ENCODE data around the gene PPDPF. TPM values are rescaled to one million over a fixed set of nuclear protein-coding genes. Genes with fewer than 3 reads are reported as not detected.
"Not testable (repeated sequence)": the region's sequence is repeated elsewhere in the genome, so short reads cannot be mapped to it uniquely, and the experiment has no call there.

PPDPF gene
- total RNA-seq, 2 experiments from 2014 or later: 163 to 166 TPM

DNA sequence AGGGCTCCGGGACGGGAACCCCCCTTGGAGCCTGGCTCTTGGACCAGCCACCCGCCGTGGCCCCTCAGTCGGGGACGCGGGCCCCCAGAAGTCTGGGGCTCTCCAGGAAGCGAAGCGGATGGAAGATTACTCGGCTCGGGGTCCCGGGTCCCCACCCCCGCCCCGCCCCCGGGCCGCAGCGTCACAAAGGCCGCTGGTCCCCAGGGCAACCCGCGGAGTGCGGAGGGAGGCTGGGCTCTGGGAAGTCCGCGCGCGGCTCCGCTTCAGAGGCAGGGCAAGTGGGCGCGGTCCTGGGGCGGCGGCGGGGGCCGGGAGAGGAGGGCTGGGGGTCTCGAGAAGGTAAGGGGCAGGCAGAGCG, 33.3 kb downstream of the PPDPF start, which contains the start of gene FNDC11:
Gene FNDC11 (plus strand): TSS at position 227 of the 358 bp plus-strand sequence. CDS start 1,505 bp downstream, outside the sequence.
- ChIA-PET CTCF (interaction anchor here (0.8 to 2.0 kb wide), 2 partner anchors 10 to 16 kb away, joined by 3 to 10 read pairs; partner anchors contain the start of gene PTK6), POLR2A (interaction anchor here (0.6 kb wide), 1 partner anchor 74 kb away, joined by 3 read pairs; no protein-coding TSS in a partner anchor)

DNA sequence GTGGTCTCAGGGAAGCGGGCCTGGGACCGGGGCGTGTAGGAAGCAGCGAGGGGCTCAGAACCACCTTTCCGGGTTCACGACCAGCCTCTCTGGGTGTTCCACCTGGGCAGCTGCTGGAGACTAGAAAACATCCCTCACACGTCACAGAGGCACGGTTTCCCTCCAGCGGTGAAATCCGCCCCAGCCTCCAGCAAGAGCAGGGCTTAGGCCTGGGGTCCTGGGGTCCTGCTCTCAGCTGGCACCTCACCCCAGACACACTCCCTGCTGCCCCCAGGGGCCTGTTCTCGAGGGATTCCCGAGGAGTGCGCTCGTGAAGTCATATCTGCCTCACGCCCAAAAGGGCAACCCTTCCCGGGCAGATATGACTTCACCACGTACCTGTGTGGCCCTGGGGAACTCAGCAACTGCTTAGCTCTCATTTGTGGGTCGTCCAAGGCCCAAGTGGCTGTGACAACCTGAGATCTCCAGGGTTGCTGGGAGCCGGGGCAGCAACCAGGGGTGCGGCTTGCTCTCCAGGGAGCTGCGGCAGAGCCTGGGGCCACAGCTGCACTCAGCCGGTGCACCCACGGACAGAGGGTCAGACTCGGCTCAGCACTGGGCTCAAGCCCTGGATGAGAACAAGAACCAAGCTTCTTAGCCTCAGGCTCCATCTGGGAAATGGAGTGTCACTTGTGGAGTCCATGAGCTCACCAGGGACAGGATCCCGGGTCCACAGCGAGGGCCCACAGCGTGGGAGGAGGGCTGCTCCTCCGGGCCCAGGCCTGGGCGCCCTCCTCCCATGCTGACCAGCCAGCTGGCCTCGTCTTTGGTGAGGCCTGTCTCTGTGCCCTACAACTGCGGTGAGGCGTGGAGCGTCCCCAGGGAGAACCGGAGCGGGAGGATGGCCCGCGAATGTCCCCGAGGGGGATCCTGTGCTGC, 34.1 kb downstream of the PPDPF start:
- POLR2A ChIA-PET: interaction anchor here (0.6 kb wide), 1 partner anchor 74 kb away, joined by 3 read pairs; no protein-coding TSS in a partner anchor
- CTCF ChIA-PET: interaction anchor here (0.7 to 2.0 kb wide), 4 partner anchors 10 to 50 kb away, joined by 3 to 10 read pairs (median 4); partner anchors contain the start of gene PTK6

DNA sequence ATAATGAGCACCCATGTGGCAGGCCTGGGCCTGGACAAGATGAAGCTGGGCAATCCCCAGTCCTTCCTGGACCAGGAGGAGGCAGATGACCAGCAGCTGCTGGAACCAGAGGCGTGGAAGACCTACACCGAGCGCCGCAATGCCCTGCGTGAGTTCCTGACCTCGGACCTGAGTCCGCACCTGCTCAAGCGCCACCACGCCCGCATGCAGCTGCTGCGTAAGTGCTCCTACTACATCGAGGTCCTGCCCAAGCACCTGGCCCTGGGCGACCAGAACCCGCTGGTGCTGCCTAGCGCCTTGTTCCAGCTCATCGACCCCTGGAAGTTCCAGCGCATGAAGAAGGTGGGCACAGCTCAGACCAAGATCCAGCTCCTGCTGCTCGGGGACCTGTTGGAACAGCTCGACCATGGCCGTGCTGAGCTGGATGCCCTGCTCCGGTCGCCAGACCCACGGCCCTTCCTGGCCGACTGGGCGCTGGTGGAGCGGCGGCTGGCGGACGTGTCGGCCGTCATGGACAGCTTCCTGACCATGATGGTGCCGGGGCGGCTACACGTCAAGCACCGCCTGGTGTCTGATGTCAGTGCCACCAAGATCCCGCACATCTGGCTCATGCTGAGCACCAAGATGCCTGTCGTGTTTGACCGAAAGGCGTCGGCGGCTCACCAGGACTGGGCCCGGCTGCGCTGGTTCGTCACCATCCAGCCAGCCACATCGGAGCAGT, 35.3 kb downstream of the PPDPF start:
- POLR2A ChIA-PET: interaction anchor here (0.9 kb wide), 1 partner anchor 35 kb away, joined by 4 read pairs; the partner anchor contains the start of gene PPDPF
- CTCF ChIA-PET: interaction anchor here (0.9 to 2.0 kb wide), 3 partner anchors 13 to 18 kb away, joined by 3 to 10 read pairs (median 4); partner anchors contain the start of gene PTK6

GRCh38 chr20:63556873-63557478, 36.4 kb downstream of the PPDPF start:
- ChIA-PET CTCF (interaction anchor here (1.5 kb wide), 1 partner anchor 12 kb away, joined by 4 read pairs; no protein-coding TSS in a partner anchor), POLR2A (no interaction called here)

DNA sequence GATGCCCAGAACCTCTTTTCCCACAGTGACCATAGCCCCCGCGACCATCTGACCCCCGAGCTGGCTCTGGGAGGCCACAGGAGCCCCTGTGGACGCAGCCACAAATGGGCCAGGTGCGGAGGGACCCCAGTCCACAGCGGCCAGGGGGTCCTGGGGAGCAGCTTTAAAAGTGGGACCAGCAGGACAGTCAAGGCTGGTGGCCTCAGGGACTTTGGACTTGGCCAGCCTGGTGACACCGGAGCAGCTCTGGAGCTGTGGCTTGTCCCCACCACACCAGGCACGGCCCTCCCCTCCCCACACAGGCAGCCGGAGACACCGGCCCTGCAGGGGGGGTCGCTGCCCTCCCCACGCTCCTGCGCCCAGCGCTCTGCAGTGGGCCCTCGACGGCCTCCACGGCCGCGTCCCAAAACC, 36.9 kb downstream of the PPDPF start:
- POLR2A ChIA-PET: no interaction called here
- CTCF ChIA-PET: interaction anchor here (1.5 kb wide), 1 partner anchor 11 kb away, joined by 4 read pairs; no protein-coding TSS in a partner anchor

GRCh38 chr20:63558804-63559484, 38.4 kb downstream of the PPDPF start:
- ChIA-PET POLR2A (no interaction called here), CTCF (no interaction called here)

GRCh38 chr20:63559485-63560332, 39.1 kb downstream of the PPDPF start:
- POLR2A ChIA-PET, CTCF ChIA-PET: not testable (repeated sequence)

DNA sequence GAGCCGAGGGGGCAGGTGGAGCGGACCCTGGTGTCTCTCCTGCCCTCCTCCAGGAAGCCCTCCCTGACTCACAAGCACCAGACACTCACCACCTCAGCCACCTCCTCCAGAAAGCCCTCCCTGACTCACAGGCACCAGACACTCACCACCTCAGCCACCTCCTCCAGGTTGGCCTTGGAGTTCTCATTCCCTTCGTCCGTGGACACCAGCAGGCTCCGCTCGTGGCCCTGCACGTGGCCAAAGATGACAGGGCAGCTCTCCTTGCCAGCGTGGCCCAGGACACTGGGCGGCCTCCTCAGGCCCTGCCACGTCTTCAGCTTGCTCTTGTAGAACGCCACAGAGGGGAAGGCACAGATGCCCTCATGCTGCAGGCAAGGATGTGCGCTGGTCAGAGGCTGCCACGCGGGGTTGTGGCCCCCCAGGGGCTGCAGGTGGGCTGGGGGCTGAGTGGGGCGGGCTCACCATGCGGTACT, 39.8 kb downstream of the PPDPF start:
- ChIA-PET POLR2A (no interaction called here), CTCF (no interaction called here)

- ChIA-PET CTCF (interaction anchor here (0.9 to 1.2 kb wide), 2 partner anchors 20 to 23 kb away, joined by 3 read pairs; partner anchors contain the start of gene PTK6), POLR2A (no interaction called here)
These were observed 40.5 kb downstream of the PPDPF start for GRCh38 chr20:63560856-63561609.

GRCh38 chr20:63561624-63562396, 41.2 kb downstream of the PPDPF start:
- ChIA-PET POLR2A (interaction anchor here (0.6 kb wide), 1 partner anchor 66 kb away, joined by 3 read pairs; no protein-coding TSS in a partner anchor), CTCF (interaction anchor here (0.9 to 1.2 kb wide), 2 partner anchors 20 to 24 kb away, joined by 3 read pairs; partner anchors contain the start of gene PTK6)

- CTCF ChIA-PET: interaction anchor here (1.2 kb wide), 1 partner anchor 19 kb away, joined by 3 read pairs; no protein-coding TSS in a partner anchor
- POLR2A ChIA-PET: interaction anchor here (0.6 kb wide), 1 partner anchor 65 kb away, joined by 3 read pairs; no protein-coding TSS in a partner anchor
These were observed 42.1 kb downstream of the PPDPF start for GRCh38 chr20:63562461-63563224.

DNA sequence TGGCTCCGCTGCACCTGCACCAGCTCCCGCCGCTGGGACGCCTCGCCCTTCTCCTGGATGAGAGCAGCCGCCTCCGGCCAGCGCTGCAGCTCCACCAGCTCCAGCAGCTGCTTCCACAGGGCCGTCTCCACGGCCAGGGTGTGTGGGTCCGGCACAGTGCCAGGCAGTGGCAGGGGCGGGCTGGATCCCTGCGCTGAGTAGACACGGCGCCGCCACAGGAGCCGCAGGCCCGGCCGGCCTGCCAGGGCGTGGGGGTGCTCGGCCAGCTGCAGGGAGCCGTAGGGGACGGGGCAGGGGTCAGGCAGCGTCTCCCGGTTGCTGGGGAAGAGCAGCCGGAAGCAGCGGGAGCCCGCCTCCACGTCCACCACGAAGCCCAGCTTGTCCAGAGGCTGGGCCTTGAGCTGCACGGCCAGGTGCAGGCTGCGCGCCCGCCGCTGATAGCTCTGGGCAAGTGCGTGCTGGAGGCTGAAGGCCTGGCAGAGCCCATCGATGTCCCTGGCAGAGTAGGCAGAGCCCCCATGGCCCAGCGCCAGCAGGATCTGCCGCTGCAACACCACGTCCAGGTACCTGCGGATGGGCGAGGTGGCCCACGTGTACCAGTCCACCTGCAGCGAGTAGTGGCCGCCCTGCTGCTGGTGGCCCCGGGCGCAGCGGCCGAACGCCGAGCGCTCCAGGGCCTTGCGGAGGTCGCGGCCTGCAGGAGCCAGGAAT, 42.8 kb downstream of the PPDPF start:
- ChIA-PET POLR2A (no interaction called here), CTCF (no interaction called here)

DNA sequence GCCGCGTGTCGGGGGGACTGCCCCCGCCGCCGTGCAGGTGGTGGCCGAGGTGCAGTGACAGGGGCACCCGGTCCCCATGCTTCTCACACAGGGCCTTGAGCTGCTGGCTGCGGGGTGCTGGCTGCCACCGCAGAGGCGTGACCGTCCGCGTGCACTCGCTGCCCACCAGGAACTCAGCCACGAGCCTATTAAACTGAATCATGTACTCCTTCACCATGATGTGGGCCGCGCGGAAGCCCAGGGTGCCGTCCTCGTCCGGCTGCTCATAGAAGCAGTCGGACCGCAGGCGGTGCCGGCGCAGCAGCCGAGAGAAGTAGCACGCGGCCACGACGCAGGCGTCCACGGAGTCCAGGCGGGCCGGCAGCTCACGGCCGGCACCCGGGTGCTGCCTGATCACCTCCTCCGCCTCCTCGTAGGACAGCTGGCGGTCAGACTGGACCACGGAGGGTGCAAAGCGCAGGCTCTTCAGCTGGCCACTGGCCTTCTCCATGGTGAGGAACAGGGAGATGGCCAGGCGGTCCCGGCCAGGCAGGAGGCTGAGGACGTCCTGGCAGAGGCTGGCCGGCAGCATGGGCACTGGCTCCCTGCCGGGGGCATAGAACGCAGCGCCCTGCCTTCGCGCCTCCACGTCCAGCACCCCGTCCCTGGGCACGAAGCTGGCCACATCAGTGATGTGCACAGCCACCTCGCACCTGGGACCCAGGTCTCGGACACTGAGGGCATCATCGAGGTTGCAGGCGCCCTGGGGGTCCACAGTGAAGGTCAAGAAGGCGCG, 43.7 kb downstream of the PPDPF start:
- POLR2A ChIA-PET: interaction anchor here (1.0 kb wide), 1 partner anchor 71 kb away, joined by 4 read pairs; no protein-coding TSS in a partner anchor
- CTCF ChIA-PET: interaction anchor here (0.9 kb wide), 1 partner anchor 10 kb away, joined by 3 read pairs; no protein-coding TSS in a partner anchor
